Stimulated activated CD4-positive, alpha-beta T cell treated with anti-CD3 and anti-CD28 coated beads, Interleukin-1b, Interleukin-23, amount 100 ng/mL, for 1 hour (primary cell): Measurements from ENCODE around the gene WDR91.
"Not testable (repeated sequence)": the region's sequence is repeated elsewhere in the genome, so short reads cannot be mapped to it uniquely, and the experiment has no call there.

Experiments used
- DNase-seq, 2 donors: peaks; one replicate each; pipeline ENCODE4 v3.0.0-alpha.2; 2020; ENCODE audit warnings: low read depth in 2 of 2

Gene WDR91

GRCh38 chr7:135234095-135234494 lies 22.8 kb upstream of the WDR91 start:
- not testable (repeated sequence) for DNase-seq

DNA sequence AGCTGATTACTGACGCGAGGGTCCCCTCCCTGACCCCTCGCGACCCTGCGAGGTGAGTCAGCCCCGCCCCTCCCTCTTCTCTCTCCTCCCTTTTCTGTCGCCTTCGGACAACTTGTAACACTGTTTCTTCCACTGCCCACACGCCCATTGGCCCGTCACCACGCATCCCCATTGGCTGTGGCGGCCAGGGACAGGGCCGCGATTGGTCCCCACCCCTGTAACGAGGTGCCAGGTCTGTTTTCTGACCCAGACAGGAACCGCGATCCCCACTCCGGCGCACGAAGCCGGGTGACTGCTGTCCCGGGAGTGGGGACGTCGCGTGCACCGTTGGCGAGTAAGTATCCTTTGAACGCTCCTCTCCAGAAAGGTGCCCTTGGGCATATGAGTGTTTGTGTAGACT lies 22.2 kb upstream of the WDR91 start, which contains the start of gene STRA8:
Gene STRA8 (plus strand): TSS at position 269 of the 400 bp plus-strand sequence. CDS start 6,687 bp downstream, outside the sequence.
- DNase-seq, result no peak

DNA sequence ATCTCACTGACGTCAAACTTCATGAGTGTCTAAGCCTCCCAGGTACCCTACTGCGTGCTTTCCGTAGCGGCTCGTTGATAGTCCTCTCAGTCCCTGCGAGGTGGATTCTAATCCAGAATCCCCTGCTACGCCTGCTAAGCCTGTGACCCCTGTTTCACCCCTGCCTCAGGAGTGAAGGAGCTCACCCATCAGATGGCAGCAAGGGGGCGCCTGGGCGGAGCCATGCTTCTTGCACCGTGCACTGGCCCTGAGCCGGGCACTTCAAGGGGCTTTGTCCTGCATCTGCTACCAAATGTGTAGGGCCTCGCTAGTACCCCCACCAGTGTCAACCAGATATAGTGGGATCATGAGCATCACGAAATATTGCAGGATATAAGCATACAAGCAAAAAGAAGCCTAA lies 21.4 kb upstream of the WDR91 start:
- DNase-seq, result no peak

DNA sequence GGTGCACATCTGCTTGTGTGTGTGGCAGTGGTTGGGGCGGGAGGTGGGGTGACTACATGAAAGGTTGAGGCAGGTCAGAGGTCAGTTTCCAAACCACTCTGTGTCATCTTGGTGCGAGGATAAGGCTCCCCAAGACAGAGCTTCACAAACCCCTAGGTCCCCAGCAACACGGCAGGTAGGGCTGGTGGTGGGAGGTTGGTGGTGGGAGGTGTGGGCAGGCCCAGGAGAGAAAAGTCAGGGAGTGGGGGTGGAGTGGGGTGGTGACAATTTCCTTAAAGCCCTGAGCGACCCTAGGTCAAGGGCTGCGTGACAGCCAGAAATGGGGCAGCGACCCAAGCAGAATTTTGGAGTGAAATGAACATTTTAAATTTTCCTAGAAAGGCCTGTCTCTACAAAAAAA lies 20.8 kb upstream of the WDR91 start:
- DNase-seq, result no peak

DNA sequence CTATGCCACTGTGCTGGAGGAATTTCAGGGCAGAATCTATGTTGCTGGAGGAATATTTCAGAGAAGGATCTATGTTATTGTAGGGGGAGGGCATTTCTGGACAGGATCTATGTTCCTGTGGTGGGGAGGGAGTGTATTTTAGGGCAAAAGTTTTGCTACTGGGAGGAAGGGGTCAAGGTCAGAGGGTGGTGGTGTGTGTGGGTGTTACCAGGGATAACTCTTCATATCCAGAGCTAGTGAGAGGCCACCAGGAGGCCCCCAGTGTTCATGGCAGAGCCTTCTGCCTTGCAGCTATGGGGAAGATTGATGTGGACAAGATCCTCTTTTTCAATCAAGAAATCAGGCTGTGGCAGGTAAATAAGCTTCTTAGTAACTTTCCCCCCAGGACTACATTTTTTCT lies 20.4 kb upstream of the WDR91 start:
- no peak for DNase-seq

DNA sequence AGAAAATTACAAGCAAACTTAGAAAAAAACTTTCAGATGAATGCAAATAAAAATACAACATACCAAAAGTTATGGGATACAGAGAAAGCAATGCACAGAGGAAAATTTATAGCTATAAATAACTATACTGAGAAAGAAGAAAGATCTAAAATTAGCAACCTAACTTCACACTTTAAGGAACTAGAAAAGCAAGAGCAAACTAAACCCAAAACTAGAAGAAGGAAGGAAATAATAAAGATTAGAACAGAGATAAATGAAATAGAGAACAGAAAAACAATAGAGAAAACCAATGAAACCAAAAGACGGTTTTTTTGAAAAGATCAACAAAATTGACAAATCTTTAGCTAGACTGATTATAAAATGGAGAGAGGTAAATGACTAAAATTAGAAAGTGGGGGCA lies 12.7 kb upstream of the WDR91 start:
- DNase-seq, result no peak

DNA sequence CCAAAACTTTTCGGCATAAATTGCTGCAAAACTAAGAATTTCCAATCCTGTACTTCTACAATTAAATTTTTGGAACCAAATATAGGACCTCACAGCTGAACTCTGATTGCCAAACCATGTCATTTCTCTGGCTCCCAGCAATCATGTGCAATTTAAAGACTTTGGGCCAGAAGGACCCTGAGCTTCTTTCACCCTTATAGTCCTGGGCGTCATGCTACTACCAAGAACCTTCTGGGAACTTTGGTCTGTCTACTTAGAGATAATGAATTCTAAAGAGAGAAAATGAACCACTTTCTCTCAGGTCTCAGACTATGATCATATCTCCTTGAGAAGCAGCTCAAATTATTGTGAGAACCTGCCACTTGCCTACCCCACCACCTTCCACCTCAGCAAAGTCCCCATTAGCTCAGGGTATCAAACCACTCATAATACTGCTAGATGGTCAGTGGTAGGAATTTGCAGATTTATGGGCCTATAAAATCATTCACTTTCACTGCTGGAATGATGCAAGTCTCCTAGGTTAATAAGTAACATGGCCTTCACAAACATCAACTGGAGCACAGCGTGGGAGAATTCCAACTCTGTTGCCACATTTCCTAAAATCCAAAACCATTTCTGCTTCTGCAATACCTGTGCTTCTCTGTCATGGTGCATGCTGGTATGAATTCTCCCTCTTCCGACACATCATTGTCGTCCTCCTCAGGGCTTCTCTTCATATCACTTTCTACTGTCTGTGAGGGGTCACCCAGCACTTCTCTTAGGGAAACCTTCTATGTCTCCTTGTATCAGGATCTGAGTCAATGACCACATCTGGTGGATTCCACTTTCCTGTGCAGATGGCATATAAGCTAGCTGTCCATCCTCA lies 6.6 kb upstream of the WDR91 start:
- DNase-seq, result no peak

- DNase-seq, result no peak
These were observed 4.4 kb upstream of the WDR91 start for GRCh38 chr7:135215698-135216097.

- DNase-seq, result no peak
These were observed 3.9 kb upstream of the WDR91 start for GRCh38 chr7:135215180-135215579.

- no peak for DNase-seq
These were observed 2.5 kb upstream of the WDR91 start for GRCh38 chr7:135213831-135214230.

- DNase-seq, result not testable (repeated sequence)
These were observed 790 bp upstream of the WDR91 start for GRCh38 chr7:135211946-135212685.

DNA sequence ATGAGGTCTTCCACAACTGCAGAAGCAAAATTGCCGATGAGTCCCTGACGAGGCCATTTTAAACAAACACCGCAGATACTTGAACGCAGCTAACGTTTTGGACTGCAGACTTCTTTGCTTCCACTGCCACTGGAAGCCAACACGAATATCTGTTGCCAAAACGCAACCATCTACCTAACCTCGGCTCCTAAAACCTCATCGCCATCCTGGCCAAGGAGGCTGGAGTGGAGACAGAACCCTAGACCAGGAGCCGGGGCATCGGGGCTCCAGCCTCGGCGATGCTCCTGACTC lies 493 bp downstream of the WDR91 start:
- DNase-seq, result no peak

GRCh38 chr7:135209225-135209834 lies 2.0 kb downstream of the WDR91 start:
- DNase-seq, result no peak

DNA sequence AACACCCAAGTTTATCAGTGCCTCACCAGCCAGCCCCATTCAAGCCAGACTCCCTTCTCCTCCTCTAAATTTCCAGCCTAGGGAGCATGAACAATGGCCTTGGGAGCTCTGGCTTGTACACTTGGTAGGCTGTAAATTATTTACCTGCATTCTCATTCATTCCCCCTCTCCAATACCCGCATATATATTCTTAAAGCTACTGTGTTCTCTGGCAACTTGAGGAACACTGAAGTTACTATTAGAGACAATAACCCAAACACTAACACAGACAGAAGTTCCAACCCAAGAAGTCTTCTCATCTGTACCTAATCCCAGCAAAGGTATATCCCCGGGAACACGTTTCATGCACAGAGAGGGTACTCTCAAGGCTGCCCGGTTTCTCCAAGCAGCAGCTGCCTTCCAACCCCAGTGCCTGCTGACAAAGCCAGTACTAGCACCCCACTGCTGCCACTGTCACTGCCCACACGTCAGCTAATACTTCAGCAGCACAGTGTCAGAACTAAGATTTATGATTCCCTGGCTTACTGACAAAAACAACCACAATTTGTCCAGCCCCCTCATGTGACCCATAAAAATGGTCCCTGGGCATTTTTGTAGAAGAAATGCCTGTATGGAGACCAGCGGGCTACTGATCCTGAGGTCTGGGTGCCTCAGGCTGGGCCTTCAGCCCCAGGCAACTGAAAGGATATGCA lies 3.1 kb downstream of the WDR91 start:
- no peak for DNase-seq

GRCh38 chr7:135207406-135208101 lies 3.8 kb downstream of the WDR91 start:
- no peak for DNase-seq

DNA sequence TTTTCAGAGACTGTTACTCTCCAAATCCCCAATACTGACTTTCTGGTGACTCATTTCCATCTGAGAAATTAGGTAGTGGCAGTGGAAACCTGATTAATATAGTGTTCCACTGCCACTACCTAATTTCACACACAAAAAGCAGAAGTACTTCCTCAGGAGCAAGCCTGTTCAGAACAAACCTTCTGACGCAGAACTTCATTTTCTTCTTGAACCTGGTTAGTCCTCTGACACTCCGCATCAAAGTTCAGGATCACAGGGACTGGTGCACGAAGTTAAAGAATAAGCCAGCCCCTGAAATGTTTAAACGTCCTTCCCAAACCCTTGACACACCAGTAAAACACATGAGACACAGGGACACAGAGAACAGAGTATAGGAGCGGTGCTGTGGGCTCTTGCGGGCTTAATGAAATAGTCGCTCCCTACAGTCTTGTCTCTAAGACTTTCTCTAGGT lies 4.4 kb downstream of the WDR91 start:
- no peak for DNase-seq

DNA sequence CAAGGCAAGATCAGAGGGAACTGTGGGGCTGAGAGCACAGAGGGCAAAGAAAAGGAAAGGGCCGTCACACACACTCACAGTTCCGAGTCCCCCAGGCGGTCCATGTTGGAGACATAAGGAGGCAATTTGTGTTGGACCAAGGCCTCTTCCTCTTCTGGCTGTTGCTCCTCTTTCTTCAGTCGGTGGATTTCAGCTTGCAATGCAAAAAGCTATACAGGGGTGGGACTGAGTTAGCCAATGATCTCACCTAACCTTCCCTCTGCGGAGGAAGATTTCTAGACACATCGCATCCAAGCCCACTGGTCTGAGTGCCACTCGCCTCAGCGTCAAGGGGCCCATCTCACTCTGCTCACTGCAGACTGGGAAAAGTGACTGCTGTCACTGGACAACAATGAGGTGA lies 5.5 kb downstream of the WDR91 start:
- no peak for DNase-seq

- no peak for DNase-seq
These were observed 6.5 kb downstream of the WDR91 start for GRCh38 chr7:135204876-135205275.

- DNase-seq, result no peak
These were observed 7.0 kb downstream of the WDR91 start for GRCh38 chr7:135204341-135204749.

- DNase-seq, result no peak
These were observed 10.0 kb downstream of the WDR91 start for GRCh38 chr7:135201350-135201749.

DNA sequence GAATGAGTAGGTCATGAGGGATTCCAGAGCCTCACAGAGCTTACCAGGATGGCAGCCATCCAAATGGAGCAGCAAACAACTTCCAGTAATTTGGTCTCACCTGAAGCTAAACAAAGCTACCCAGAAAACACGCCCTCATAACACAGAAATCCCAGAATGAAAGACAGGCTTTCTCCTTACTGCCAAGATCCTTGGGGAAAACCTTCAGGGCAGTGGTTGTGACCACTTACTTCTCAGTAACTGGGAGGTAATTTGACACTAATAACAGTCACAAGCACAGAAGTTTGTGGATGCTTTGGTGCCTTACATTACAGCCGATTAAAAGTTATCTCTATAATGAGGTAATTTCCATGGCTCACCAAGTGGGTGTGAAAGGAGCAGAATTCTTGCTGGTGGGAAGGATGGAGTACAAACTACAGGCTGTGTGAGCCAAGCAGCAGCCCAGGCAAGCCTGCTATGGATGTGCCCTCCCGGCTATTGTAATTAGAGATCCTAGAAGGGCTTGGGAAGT lies 10.4 kb downstream of the WDR91 start:
- no peak for DNase-seq
